Measurements from ENCODE around the gene CCDC144A. TPM values are rescaled to one million over a fixed set of nuclear protein-coding genes. Genes with fewer than 3 reads are reported as not detected.
"Not testable (repeated sequence)": the region's sequence is repeated elsewhere in the genome, so short reads cannot be mapped to it uniquely, and the experiment has no call there.

Gene CCDC144A
- total RNA-seq, 1 donor from 2014 or later = 1.7 TPM

- DNase-seq = no peak
Observed at GRCh38 chr17:16818821-16819683, 129.0 kb downstream of the CCDC144A start.

- DNase-seq = peak; percentile 59
Observed at GRCh38 chr17:16820161-16820877, 130.3 kb downstream of the CCDC144A start.

DNA sequence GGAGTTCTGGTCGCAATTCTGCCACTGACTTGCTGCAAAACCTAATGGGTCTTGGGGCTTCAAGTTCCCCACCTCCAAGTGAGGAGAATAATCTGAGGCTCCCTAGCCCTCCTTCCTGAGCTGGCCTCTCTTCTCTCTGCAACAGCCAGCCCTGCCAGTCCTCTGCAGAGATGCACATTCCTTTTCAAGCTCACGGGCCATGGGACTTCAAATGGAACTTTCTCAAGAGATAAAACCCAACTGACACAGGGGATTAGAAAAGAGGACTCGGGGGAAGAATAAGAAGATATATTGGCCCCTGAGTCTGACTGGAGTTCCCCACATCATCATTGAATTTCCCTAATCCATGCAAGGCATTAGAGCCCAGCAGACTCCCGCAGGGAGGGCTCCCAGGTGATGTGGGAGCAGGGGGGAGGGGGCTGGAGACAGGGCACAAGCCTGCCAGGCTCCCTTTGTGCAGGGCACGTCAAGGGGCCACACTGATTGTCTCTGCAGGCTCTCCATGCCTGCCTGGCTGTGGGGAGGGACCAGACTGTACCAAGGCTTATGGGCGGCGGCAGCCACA lies 131.0 kb downstream of the CCDC144A start:
- DNase-seq = no peak

DNA sequence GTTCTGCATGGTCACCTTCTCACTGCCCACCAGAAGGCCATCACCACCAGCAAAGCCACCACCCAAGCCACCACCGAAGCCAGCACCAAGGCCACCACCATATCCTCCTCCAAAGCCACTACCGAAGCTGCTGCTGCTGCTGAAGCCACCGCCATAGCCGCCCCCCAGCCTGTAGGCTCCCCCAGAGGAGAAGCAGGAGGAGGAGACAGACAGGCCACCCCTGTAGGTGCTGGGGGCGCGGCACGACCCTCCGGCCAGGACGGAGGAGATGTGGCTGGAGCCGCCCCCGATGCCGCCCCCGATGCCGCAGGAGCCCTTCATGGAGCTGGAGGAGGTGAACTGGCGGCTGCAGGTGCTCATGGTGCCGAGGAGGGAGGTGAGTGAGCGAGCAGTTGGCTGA lies 132.1 kb downstream of the CCDC144A start:
- DNase-seq = not testable (repeated sequence)

- DNase-seq = not testable (repeated sequence)
Observed at GRCh38 chr17:16823768-16824406, 133.8 kb downstream of the CCDC144A start.

Small RNA genes lying within 50 kb of the gene (small RNA-seq; reads per million reads assigned to genes)
- gene AC022596.1 (ENCODE audit: low replicate concordance) = not detected
- gene RNU6-405P (ENCODE audit: low replicate concordance) = not detected

Other genes starting within 250 kb of the CCDC144A start
- 2.9 TPM for gene LRRC75A, start 198.0 kb upstream of the CCDC144A start, total RNA-seq
- 5.2 TPM for gene ZNF287, start 121.0 kb upstream of the CCDC144A start, total RNA-seq
- 12.8 TPM for gene ZNF624, start 36.4 kb upstream of the CCDC144A start, total RNA-seq